Right hindlimb (tissue), 1 donor: ENCODE measurements around the gene CLASP1.
"Not testable (repeated sequence)": the region's sequence is repeated elsewhere in the genome, so short reads cannot be mapped to it uniquely, and the experiment has no call there.

ENCODE experiments used
- DNase-seq: peaks from one replicate; pipeline ENCODE4 v3.0.0-alpha.2; 2018

The CLASP1 gene

GRCh38 chr2:121659933-121660332 is 10.7 kb upstream of the CLASP1 start:
- DNase-seq = no peak

DNA sequence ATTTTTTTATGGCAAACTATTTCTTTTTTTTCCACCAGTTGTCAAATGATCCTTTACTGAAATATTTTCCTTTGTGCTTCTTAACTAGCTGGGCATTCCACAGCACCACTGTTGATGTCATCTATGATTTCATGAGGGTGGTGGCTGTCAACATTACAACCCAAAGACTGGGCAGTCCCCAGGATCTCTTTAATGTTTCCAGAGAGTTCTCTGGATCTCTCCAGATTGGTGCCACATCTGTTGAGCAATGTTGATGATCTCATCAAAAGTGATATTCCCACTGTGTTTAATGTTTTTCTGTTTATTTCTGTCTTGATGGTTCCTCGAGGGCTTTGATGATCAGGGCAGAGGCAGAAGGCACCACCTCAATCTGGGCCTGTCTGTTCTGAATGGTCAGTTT is 9.1 kb upstream of the CLASP1 start:
- DNase-seq = not testable (repeated sequence)

DNA sequence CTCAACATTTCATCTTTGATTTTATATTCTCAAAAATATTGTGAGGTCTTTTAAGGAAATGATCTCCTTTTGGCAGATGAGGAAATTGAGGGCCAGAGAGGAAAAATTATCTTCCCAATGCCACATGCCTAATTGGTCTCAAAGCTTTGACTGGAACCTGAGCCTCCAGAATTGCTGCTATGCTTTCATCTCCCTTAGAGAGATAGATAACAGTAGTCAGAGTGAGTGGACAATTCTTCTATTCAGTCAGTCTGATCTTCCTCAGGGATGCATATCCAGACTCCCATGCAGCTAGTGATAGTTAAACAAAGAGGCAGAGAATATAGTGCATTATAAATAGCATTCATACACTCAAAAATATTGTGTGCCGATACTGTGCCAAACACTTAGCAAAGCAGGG is 3.8 kb upstream of the CLASP1 start:
- no peak for DNase-seq

DNA sequence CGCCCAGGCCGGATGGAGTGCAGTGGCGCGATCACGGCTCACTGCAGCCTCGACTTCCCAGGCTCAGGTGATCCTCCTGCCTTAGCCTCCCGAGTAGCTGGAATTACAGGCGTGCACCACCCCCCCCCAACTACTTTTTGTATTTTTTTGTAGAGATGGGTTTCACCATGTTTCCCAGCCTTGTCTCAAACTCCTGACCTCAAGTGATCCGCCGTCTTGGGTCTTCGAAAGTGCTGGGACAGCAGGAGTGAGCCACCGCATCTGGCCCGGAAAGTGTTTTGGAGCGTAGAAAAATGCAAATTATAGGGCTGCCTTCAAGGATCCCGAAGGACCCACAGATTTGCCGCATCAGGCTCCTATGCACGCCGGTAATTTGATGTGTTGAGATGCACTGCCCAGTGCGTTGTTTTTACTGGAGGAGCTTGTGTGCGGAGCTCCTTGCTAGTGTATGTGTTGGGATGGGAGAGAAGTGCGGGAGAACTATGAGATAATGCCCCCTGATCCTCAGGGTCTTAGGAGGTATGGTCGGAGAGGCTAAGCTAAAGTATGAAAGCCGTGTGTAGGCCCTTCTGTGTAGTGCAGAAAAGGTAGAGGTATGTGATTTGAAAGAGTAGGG is 1.2 kb upstream of the CLASP1 start:
- peak; percentile 31 for DNase-seq

GRCh38 chr2:121649596-121650314 is 493 bp upstream of the CLASP1 start:
- DNase-seq = peak; percentile 98

- peak; percentile 65 for DNase-seq
These were observed 785 bp downstream of the CLASP1 start for GRCh38 chr2:121648206-121649148.

- DNase-seq = no peak
These were observed 1.9 kb downstream of the CLASP1 start for GRCh38 chr2:121647396-121647795.

- DNase-seq = no peak
These were observed 4.5 kb downstream of the CLASP1 start for GRCh38 chr2:121644715-121645114.

DNA sequence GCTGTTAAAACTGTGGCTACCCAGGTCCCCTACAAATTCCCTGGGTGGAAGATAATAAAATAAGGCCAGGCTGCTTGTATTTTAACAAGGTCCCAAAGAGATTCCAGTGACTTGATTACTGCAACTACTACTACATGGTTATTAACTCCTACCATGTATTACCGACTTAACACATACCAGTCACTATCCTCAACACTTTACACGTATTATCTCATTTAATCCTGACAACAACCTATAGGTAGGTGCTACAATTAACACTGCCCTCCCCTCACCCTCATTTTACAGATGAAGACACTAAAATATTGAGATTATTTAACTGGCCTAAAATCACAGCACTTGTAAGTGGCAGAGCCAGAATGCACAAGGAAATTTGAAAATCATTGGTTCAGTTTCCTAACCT is 5.4 kb downstream of the CLASP1 start:
- DNase-seq = no peak

DNA sequence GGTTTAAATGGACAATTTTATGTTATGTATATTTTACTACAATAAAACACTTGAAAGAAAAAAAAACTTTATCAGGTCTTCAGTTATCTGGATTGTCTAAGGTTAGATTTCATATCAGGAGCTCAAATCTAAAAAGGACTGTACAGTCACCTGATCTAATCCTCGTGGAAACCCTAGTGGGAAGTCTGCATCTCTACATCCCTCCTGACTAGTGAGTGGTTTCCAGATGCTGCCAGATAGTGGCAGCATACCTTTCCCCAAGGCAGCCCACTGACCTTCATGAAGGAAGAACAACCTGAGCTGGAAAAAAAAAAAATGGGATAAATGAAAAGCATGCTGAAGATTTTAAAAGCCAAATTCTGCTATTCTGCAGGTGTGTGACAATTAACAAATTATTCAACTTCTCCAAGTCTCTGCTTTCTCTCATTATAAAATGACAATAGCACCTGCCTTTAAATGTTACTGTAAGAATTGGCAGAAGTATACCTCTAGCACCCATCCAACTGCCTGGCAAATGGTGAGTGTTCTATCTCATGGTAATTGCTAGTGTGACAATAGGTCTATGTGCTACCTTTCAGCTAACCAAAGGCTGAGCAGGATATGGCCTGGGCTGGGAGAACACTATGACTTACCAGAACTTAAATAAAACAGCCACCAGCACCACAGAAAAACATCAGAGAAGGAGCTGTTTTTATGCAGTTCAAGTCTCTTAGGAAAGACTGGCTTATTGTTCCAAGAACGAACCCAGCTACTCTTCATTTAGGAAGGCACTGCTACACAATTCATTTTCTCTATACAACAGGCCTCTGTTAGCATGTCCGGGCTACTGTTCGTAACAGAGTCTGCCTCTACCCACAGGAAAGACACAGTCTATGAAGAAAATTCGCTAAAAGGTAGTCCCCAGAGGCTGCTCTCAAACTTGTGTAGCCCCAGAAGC is 8.6 kb downstream of the CLASP1 start:
- DNase-seq = no peak

GRCh38 chr2:121639846-121640245 is 9.4 kb downstream of the CLASP1 start:
- DNase-seq = not testable (repeated sequence)

- no peak for DNase-seq
These were observed 10.9 kb downstream of the CLASP1 start for GRCh38 chr2:121638333-121638732.

- DNase-seq = no peak
These were observed 13.9 kb downstream of the CLASP1 start for GRCh38 chr2:121635371-121635770.

GRCh38 chr2:121634354-121635307 is 14.6 kb downstream of the CLASP1 start:
- no peak for DNase-seq

- no peak for DNase-seq
These were observed 15.8 kb downstream of the CLASP1 start for GRCh38 chr2:121633463-121633862.

DNA sequence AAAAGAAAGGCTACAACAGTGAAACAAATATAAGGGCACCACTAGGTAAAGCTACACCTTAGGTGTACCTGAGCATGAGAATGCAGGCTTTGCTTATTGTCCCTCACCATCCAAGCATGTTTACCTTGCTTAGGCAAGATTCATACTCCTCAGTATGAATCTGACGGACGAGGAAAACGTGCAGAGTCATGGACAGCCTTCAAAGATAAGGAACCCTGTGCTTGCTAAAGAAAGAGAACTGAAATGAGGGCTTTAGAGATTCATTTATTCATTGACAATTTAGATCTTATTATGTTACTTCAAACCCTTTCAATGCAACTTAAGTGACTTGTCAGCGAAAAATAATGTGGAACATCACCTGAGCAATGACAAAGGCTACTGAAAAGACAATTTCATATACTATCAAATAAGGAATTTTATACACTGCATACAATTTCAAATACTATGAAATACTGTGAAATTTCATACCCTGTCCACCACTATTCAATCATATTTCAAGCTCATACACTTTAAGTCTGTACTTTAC is 21.7 kb downstream of the CLASP1 start:
- no peak for DNase-seq

GRCh38 chr2:121626777-121627524 is 22.3 kb downstream of the CLASP1 start:
- no peak for DNase-seq

GRCh38 chr2:121625953-121626352 is 23.3 kb downstream of the CLASP1 start:
- DNase-seq = no peak

GRCh38 chr2:121617042-121617599 is 32.1 kb downstream of the CLASP1 start:
- DNase-seq = no peak

DNA sequence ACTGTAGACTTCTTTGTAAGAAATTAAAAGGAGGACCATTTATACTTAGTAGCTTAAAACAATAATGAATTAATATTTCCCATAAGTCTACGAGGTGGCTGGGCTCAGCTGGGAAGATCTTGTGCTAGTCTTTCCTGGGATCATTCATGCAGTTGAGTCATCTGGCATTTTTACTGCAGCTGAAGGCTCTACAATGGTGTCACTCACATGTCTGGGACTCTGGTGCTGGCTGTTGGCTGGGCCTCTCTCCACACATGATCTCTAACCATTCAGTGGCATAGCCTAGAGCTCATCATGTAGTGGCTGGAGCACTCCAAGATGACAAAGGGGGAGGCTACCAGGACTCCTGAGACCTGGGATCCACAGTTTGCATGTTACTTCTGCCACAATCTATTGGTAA is 35.5 kb downstream of the CLASP1 start:
- DNase-seq = no peak
